Measurements from ENCODE around the gene GYPB. TPM values are rescaled to one million over a fixed set of nuclear protein-coding genes. Genes with fewer than 3 reads are reported as not detected.
"Not testable (repeated sequence)": the region's sequence is repeated elsewhere in the genome, so short reads cannot be mapped to it uniquely, and the experiment has no call there.

GYPB gene
- polyA plus RNA-seq, 1 experiment: not detected

DNA sequence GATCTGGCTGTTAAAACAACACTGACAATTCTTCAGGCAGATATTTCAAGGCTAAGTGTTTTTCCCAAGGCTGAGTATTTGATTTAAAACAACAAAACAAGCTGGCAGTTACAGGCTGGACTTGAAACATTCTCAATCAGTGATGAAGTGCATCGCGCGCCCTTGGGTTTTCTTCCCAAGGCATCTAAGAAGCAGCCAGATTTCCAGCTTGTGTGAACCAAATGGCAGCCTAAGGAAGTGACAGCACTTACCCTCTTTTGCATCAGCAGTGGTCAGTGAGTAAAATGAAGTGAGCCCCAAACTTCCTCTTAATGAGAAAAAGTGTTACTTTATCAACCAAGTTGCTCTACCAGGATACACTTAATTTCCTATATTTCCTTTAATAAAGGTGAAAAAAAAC, 12.2 kb upstream of the GYPB start:
- H3K27me3 ChIP-seq (ENCODE audit: control insufficient read depth, insufficient read depth, low read length); CTCF ChIA-PET; H3K27ac ChIP-seq (ENCODE audit: low read depth, low read length); H3K9me3 ChIP-seq (ENCODE audit: control insufficient read depth, insufficient read depth, low read length); H3K4me3 ChIP-seq (ENCODE audit: low read depth, low read length); POLR2A ChIA-PET; DNase-seq (ENCODE audit: low read depth, low spot score): not testable (repeated sequence)

DNA sequence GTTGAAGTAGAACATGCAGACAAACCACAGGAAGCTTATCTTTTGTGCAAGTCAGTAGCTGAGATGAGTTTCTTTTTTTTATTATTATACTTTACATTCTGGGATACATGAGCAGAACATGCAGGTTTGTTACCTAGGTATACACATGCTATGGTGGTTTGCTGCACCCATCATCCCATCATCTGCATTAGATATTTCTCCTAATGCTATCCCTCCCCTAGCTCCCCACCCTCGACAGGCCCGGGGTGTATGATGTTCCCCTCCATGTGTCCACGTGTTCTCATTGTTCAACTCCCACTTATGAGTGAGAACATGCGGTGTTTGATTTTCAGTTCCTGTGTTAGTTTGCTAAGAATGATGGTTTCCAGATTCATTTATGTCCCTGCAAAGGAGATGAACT, 11.5 kb upstream of the GYPB start:
- H3K9me3 ChIP-seq (ENCODE audit: control insufficient read depth, insufficient read depth, low read length); DNase-seq (ENCODE audit: low read depth, low spot score); H3K4me3 ChIP-seq (ENCODE audit: low read depth, low read length); CTCF ChIA-PET; H3K27ac ChIP-seq (ENCODE audit: low read depth, low read length); POLR2A ChIA-PET; H3K27me3 ChIP-seq (ENCODE audit: control insufficient read depth, insufficient read depth, low read length): not testable (repeated sequence)

DNA sequence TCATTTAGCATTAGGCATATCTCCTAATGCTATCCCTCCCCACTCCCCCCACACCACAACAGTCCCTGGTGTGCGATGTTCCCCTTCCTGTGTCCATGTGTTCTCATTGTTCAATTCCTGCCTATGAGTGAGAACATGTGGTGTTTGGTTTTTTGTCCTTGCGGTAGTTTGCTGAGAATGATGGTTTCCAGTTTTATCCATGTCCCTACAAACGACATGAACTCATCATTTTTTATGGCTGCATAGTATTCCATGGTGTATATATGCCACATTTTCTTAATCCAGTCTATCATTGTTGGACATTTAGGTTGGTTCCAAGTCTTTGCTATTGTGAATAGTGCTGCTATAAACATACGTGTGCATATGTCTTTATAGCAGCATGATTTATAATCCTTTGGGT, 7.5 kb upstream of the GYPB start:
- H3K4me3 ChIP-seq (ENCODE audit: low read depth, low read length); H3K27me3 ChIP-seq (ENCODE audit: control insufficient read depth, insufficient read depth, low read length); POLR2A ChIA-PET; DNase-seq (ENCODE audit: low read depth, low spot score); H3K9me3 ChIP-seq (ENCODE audit: control insufficient read depth, insufficient read depth, low read length); CTCF ChIA-PET; H3K27ac ChIP-seq (ENCODE audit: low read depth, low read length): not testable (repeated sequence)

DNA sequence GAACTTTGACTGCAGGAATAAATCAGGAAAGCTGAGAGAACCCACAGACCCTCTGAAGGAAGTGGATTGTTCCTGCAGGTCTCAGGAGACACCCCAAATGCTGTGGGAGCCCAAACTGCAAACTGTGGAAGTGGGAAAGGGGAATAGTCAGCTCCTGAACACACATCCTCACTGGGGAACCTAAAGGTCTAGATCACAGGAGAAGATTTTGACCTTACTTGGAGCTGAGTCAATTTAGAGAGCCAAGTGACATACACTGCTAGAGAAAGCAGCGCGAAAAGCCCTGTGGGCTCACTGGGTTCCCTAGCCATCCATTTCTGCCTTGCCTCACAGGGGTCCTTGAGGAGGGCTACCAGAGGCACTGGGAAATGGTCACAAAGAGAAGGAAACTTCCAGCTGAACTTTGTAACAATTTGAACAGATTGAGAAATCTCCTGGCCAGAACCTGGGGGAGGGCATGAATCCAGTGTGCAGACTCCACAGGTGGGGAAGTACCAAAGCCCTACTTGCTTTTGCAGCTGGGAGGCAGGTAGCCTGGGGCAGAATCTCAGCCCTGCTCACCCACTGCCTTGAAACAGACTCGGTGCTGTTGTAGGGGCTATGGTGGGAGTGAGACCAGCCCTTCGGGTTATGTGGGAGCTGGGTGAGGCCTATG, 5.3 kb upstream of the GYPB start:
- CTCF ChIA-PET; H3K27me3 ChIP-seq (ENCODE audit: control insufficient read depth, insufficient read depth, low read length); POLR2A ChIA-PET; DNase-seq (ENCODE audit: low read depth, low spot score); H3K27ac ChIP-seq (ENCODE audit: low read depth, low read length); H3K9me3 ChIP-seq (ENCODE audit: control insufficient read depth, insufficient read depth, low read length); H3K4me3 ChIP-seq (ENCODE audit: low read depth, low read length): not testable (repeated sequence)

DNA sequence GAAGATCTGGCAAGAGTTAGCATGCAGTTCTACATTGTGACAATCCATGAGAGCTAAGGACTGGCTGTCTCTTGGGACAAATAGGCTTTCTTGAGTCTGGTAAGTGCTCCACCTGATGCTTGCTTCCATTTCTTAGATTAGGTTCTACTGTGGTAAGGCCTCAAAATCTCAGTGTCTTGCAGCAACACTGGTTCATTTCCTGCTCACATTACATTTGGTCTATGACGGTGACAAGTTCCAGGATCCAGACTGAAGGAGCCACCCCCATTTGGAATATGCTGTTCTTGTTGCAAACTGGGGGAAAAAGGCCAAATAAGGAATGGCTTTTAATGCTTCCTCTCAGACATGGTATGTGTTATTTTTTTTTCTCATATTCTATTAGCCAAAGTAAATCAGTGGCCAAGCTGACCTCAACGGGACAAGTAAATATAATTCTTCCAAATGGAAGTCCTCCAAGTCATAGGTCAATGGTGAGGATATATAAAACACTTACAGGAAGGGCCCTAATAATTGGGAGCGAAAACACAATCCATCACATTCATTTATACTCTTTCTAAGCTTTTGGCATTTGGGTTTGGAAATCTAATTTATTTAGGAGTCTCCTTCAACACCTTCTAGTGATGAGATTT, 3.7 kb upstream of the GYPB start:
- POLR2A ChIA-PET; DNase-seq (ENCODE audit: low read depth, low spot score); H3K27ac ChIP-seq (ENCODE audit: low read depth, low read length); H3K9me3 ChIP-seq (ENCODE audit: control insufficient read depth, insufficient read depth, low read length); H3K27me3 ChIP-seq (ENCODE audit: control insufficient read depth, insufficient read depth, low read length); H3K4me3 ChIP-seq (ENCODE audit: low read depth, low read length); CTCF ChIA-PET: not testable (repeated sequence)

GRCh38 chr4:144021336-144021990, 2.3 kb upstream of the GYPB start:
- H3K4me3 ChIP-seq (ENCODE audit: low read depth, low read length); H3K9me3 ChIP-seq (ENCODE audit: control insufficient read depth, insufficient read depth, low read length); H3K27ac ChIP-seq (ENCODE audit: low read depth, low read length); DNase-seq (ENCODE audit: low read depth, low spot score); H3K27me3 ChIP-seq (ENCODE audit: control insufficient read depth, insufficient read depth, low read length); POLR2A ChIA-PET; CTCF ChIA-PET: not testable (repeated sequence)
- TF ChIP-seq, protein P1, sequence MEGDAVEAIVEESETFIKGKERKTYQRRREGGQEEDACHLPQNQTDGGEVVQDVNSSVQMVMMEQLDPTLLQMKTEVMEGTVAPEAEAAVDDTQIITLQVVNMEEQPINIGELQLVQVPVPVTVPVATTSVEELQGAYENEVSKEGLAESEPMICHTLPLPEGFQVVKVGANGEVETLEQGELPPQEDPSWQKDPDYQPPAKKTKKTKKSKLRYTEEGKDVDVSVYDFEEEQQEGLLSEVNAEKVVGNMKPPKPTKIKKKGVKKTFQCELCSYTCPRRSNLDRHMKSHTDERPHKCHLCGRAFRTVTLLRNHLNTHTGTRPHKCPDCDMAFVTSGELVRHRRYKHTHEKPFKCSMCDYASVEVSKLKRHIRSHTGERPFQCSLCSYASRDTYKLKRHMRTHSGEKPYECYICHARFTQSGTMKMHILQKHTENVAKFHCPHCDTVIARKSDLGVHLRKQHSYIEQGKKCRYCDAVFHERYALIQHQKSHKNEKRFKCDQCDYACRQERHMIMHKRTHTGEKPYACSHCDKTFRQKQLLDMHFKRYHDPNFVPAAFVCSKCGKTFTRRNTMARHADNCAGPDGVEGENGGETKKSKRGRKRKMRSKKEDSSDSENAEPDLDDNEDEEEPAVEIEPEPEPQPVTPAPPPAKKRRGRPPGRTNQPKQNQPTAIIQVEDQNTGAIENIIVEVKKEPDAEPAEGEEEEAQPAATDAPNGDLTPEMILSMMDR (IDR thresholded peaks at IDR 0.05; ENCODE audit: low read depth, low read length): peak; percentile 65

DNA sequence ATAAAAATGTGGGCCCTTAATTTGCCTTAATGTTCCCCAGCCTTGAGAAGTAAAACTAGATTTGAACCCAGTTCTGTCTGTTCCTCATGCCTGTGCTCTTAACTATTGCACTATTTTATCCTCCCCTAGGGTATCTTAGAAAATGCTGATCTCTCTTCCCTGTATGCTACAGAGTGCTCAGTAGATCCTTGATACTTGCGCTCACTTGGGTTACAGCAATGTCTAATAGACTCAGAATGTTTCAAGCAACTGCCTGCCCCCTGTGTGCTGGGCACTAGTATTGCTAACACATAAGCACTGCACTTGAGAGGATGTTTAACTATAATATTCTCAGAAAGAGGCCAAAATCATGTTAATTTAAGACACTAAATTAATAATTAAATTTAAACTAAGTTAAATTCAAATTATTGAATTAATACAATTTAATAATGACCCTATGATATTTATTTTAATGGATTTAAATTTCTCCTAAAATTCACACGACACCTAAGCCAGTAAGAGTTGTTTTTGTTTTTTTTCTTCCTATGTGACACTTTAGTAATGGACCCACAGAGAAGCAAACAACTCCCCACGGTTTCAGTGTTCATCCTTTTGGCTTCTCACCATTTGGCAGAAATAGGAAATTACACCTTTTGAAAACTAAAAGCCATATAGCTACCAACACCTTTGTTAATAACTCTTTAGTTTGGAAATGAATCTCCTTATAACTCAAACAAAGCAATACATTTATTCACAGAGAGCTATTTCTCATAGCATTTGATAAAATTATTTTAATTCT, 768 bp downstream of the GYPB start:
- CTCF ChIA-PET; DNase-seq (ENCODE audit: low read depth, low spot score); H3K4me3 ChIP-seq (ENCODE audit: low read depth, low read length); H3K9me3 ChIP-seq (ENCODE audit: control insufficient read depth, insufficient read depth, low read length); H3K27me3 ChIP-seq (ENCODE audit: control insufficient read depth, insufficient read depth, low read length); H3K27ac ChIP-seq (ENCODE audit: low read depth, low read length); POLR2A ChIA-PET: not testable (repeated sequence)

DNA sequence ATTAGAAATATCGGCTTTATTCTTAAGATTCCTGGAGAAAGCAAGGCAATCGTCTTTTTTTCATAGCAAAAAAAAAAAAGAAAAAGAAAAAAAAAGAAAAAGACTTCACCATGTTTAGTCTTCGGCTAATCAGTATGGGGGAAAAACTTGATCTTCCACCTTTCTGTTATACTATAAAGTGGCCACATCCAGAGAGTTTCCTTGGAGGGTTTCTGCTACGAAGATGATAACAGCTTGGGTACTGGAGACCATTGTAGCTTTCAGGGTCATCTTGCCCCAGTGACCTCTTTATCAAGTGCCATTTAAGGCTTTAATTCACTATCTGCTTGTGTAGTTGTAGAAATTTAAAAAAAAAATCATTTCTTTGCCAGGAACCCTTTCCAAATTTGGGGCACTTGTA, 1.9 kb downstream of the GYPB start:
- DNase-seq (ENCODE audit: low read depth, low spot score); H3K9me3 ChIP-seq (ENCODE audit: control insufficient read depth, insufficient read depth, low read length); CTCF ChIA-PET; H3K4me3 ChIP-seq (ENCODE audit: low read depth, low read length); H3K27ac ChIP-seq (ENCODE audit: low read depth, low read length); POLR2A ChIA-PET; H3K27me3 ChIP-seq (ENCODE audit: control insufficient read depth, insufficient read depth, low read length): not testable (repeated sequence)

- H3K4me3 ChIP-seq (ENCODE audit: low read depth, low read length); H3K27ac ChIP-seq (ENCODE audit: low read depth, low read length); H3K9me3 ChIP-seq (ENCODE audit: control insufficient read depth, insufficient read depth, low read length); DNase-seq (ENCODE audit: low read depth, low spot score); H3K27me3 ChIP-seq (ENCODE audit: control insufficient read depth, insufficient read depth, low read length); CTCF ChIA-PET; POLR2A ChIA-PET: not testable (repeated sequence)
Observed at GRCh38 chr4:144016057-144016605, 3.0 kb downstream of the GYPB start.

Measured in AG04450 (cell line).